GM21825 (cell line): Measurements from ENCODE around the gene PPP2R3A.
"Not testable (repeated sequence)": the region's sequence is repeated elsewhere in the genome, so short reads cannot be mapped to it uniquely, and the experiment has no call there.

Source experiments
- ATAC-seq: cut with Tn5 transposase; IDR thresholded peaks from one replicate; pipeline ENCODE4 v1.9.1; 2021; ENCODE audit warnings: mild to moderate bottlenecking, moderate library complexity; ENCODE audit not compliant: unreplicated experiment

The PPP2R3A gene

DNA sequence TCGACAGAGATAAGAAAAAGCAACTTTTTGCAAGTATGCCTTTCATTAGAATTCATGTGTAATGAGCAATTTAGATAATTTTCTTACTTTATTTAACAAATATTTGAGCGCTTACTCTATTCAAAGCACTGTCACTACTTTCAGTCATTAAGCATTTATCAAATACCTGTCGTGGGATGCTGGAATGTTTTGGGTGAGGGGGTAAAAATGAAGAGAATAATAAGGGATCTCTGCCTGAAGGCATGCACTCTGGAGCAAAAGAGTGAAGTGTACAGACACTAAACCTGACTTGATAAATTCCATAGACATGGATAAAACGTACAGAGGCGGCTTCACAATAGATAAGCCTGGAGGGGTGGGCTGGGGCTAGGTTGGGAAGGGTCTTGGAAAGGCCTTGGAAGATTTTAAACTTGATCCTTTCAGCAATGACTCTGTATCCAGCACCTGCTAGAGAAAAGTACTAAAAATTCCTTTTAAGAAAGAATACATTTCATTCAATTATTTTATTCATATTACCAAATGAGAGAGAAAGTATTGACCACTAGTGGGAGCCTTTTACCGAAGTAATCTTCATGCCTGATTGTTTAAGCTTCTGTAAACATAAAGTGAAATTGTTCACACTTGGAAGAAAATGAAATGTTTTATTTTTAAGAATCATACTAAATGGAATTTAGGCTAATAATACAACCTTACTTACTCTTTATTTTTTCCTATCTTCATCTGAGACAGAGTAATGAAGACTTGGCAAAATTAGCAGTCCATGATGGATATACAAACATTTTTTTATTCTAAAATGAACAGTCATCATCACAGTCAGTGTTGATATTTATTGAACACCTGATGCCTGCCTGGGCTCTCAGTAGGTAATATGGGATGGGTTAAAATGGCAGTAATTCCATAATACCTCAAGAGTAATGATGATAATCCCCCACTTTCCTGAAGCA, 113.2 kb downstream of the PPP2R3A start:
- ATAC-seq, result no peak

DNA sequence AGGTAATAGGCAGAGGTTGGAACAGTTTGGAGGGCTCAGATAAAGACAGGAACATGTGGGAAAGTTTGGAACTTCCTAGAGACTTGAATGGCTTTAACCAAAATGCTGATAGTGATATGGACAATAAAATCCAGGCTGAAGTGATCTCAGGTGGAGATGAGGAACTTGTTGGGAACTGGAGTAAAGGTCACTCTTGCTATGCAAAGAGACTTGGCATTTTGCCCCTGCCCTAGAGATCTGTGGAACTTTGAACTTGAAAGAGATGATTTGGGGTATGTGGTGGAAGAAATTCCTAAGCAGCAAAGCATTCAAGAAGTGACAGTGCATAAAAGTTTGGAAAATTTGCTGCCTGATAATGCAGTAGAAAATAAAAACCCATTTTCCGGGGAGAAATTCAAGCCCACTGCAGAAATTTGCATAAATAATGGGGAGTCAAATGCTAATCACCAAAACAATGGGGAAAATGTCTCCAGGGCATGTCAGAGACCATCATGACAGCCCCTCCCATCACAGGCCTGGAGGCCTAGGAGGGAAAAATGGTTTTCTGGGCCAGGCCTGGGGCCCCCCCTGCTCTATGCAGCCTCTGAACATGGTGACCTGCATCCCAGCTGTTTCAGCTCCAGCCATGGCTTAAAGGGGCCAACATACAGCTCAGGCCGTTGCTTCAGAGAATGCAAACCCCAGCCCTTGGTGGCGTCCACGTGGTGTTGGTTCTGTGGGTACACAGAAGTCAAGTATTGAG, 118.3 kb downstream of the PPP2R3A start:
- ATAC-seq, result not testable (repeated sequence)

DNA sequence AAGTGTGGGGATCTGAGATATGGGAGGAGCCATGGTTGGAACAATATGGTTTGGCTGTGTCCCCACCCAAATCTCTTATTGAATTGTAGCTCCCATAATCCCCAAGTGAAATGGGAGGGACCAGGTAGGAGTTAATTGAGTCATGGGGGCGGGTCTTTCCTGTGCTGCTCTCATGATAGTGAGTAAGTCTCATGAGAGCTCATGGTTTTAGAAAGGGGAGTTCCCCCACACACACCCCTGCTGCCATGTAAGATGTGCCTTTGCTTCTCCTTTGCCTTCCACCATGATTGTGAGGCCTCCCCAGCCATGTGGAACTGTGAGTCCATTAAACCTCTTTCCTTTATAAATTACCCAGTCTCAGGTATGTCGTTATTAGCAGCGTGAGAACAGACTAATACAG, 119.5 kb downstream of the PPP2R3A start:
- ATAC-seq, result not testable (repeated sequence)

DNA sequence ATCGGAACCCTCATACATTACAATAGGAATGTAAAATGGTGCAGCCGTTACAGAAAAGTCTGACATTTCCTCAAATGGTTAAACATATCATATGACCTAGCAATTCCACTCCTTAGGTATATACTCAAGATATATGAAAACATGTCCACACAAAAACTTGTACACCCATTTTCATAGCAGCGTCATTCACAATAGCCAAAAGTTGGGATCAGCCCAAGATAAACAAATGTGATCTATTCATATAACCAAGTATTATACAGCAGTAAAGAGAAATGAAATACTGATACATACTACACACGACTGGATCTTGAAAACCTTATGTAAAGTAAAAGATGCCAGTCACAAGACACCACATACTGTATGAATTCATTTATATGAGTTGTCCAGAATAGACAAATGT, 128.2 kb downstream of the PPP2R3A start:
- no peak for ATAC-seq

DNA sequence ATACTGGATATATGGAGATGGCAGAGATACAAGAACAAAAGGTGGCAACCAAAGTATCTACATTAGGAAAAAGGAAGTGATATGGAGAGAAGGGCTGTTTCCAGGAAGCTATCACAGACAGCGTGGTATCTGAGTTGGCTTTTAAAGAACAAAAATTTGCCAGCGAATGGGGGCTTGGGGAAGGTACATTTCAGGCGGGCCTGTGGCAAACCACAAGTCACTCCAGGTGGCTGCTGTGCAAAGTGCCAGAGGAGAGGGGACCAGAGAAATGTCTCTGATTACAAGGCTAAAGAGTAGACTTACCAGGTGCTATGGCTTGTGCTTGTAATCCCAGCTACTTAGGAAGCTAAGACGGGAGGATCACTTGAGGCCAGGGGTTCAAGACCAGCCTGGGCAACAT, 139.5 kb downstream of the PPP2R3A start:
- ATAC-seq, result no peak

DNA sequence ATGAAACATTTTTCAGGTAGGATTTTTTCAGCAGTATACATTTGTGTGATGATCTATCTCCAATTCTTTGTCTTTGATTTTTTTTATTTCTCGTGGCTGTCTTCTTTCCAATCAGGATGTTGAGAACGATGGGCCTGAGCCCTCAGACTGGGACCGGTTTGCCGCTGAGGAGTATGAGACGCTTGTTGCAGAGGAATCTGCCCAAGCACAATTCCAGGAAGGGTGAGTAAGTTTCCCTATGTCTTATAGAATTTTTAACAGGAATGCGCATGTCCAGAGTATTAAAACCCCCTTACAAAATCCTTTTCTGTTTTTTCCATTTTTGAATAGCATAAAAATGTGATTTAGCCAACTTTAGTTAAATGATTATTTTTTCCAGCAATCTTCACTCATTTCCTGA, 140.6 kb downstream of the PPP2R3A start:
- no peak for ATAC-seq

DNA sequence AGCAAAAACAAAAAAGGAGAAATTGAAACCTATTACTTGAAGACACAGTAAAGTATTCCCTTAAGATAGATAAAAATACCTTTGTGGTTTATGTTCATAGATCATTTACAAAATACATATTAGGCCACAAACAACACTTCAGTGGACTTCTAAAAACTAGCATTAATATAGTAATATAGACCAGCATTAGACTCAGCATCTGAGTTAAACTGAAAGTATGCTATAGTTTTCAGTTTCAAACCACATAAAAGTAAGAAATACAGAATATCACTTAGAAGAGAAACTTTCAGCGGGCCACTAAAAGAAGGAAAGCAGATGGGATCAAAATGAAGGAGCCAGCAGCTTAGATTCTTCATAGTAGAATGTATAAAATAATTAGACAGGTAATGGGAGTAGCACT, 144.0 kb downstream of the PPP2R3A start:
- ATAC-seq, result peak; percentile 97

DNA sequence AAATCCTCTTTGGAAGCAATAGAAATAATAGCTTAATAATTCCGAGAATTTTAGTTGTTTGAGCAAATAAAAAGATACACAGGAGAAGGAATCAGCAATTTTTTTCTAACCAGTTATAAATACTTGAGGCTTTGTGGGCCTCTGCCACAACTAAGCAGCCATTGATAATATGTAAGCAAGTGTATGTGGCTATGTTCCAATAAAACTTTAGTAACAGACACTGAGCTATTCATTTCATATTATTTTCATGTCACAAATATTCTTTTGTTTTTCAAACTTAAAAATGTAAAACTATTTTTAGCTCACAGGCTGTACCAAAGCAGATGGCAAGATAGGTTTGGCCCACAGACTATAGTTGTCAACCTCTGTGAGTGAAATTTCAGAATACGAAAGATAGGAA, 145.0 kb downstream of the PPP2R3A start:
- ATAC-seq, result no peak

DNA sequence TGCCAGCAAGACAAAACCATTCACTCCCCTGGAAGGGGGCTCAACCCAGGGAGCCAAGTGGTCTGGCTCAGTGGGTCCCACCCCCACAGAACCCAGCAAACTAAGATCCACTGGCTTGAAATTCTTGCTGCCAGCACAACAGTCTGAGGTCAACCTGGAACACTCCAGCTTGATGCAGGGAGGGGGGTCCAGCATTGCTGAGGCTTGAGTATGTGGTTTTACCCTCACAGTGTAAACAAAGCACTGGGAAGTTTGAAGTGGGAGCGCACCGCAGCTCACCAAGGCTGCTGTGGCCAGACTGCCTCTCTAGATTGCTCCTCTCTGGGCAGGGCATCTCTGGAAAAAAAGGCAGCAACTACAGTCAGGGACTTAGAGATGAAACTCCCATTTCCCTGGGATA, 148.9 kb downstream of the PPP2R3A start:
- ATAC-seq, result no peak

DNA sequence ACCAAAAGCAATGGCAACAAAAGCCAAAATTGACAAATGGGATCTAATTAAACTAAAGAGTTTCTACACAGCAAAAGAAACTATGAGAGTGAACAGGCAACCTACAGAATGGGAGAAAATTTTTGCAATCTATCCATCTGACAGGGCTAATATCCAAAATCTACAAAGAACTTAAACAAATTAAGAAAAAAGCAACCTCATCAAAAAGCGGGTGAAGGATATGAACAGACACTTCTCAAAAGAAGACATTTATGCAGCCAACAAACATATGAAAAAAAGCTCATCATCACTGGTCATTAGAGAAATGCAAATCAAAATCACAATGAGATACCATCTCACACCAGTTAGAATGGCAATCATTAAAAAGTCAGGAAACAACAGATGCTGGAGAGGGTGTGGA, 153.8 kb downstream of the PPP2R3A start:
- ATAC-seq, result not testable (repeated sequence)

DNA sequence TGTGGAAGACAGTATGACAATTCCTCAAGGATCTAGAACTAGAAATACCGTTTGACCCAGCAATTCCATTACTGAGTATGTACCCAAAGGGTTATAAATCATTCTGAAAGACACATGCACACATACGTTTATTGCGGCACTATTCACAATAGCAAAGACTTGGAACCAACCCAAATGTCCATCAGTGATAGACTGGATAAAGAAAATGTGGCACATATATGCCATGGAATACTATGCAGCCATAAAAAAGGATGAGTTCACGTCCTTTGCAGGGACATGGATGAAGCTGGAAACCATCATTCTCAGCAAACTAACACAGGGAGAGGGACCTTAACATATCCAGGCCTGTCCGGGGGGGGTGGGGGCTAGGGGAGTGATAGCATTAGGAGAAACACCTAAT, 154.3 kb downstream of the PPP2R3A start:
- not testable (repeated sequence) for ATAC-seq

DNA sequence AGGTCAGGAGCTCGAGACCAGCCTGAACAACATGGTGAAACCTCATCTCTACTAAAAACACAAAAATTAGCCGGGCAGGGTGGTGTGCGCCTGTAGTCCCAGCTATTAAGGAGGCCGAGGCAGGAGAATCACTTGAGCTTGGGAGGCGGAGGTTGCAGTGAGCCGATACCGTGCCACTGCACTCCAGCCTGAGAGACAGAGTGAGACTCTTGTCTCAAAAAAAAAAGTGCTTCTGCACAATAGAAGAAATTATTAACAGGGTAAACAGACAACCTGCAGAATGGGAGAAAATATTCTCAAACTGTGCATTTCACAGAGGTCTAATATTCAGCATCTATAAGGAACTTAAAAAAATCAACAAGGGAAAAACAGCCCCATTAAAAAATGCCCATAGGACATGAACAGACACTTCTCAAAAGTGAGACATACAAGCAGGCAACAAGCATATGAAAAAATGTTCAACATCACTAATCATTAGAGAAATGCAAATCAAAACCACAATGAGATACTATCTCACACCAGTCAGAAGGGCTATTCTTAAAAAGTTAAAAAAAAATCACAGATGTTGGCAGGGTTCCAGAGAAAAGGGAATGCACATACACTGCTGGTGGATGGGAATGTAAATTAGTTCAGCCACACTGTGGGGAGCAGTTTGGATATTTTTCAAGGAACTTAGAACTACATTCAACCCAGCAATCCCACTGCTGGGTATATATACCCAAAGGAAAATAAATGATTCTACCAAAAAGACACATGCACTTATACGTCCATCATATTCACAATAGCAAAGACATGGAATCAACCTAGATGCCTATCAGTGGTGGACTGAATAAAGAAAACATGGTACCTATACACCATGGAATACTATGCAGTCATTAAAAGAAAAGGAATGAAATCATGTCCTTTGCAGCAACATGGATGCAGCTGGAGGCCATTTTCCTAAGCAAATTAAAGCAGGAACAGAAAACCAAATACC, 155.1 kb downstream of the PPP2R3A start:
- peak; percentile 88 for ATAC-seq

DNA sequence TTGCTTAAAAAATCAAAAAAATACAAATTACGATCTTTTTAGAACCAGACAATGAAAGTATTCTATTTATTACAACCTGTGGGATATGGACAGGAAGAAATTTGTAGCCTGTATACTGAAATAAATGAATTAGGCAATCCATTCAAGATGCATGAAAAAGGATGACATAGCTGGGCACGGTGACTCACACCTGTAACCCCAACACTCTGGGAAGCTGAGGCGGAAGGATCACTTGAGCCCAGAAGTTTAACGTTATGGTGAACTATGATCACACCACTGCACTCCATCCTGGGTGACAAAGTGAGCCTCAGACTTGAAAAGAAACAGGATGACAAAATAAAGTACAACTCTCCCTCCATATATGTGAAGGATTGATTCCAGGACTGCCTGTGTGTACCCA, 156.5 kb downstream of the PPP2R3A start:
- ATAC-seq, result no peak

DNA sequence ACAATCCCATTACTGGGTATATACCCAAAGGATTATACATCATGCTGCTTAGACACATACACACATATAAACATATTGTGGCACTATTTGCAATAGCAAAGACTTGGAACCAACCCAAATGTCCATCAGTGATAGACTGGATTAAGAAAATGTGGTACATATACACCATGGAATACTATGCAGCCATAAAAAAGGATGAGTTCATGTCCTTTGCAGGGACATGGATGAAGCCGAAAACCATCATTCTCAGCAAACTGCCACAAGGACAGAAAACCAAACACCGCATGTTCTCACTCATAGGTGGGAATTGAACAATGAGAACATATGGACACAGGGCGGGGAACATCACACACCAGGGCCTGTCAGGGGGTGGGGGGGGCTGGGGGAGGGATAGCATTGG, 166.1 kb downstream of the PPP2R3A start:
- ATAC-seq, result not testable (repeated sequence)

DNA sequence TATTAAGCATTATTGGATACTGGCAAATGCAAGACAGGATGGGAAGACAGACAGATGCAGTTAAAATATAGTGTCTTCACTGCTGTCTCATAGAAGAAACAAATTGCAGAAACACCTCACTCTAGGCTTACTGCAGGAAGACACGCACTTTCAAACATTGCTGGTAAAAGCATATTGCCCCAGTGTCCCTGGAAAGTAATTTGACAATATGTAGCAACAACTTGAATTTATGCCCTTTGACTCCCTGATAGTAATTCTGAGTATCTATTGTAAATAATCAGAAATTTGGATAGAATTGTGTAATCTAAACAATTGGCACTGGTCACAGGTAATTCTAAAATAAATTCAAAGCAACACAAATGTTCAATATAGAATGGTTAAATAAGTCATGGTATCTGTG, 168.6 kb downstream of the PPP2R3A start:
- no peak for ATAC-seq

DNA sequence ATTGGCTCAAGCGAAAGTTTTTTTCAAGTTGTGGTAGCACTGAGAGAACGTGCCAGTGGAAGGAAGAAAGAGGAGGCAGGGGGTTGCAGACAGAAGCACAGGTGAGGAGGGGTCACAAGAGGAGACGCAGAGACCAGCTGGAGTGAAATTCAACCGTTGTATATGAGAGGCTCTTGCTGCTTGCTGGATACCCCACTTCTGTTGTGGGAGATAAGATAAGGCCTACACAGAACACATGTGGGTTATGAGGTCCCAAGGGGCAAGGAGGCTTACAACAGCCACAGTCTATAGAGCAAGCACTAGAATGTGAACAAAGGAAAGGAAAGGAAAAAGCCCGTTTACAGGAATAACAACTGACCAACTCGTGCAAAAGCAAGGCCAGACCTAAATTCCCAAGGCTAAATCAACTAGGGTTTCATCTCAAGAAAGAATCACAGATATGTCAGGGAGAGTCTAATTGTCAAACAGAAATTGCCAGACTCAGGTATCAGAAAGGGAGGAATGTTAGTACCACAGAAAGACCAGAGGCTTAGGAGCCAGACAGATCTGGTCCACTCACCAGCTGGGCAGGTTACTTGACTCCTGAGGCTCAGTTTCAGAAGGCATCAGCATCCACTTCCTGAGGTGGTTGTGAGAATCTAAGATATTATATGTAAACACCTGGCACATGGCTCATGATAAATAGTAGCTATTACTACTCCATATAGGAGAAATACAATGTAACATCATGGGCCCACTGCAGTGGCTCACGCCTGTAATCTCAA, 169.7 kb downstream of the PPP2R3A start:
- no peak for ATAC-seq

DNA sequence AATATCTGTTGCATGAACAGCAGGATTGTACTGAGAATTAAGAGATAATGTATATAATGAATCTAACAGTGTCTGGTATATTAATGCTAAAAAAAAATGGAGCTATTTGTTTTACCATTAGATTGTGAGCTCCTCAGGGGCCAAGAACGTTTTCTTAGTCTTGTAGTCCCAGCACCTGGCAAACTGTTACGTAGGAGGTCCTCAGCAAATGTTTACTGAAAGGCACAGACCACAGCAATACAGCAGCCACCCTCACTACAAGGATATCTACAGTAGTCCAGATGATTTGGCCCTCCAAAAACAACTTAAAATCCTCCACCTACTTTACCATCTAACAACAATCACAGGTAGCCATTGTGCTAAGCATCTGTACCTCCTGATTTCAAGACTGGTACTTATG, 170.9 kb downstream of the PPP2R3A start:
- no peak for ATAC-seq

DNA sequence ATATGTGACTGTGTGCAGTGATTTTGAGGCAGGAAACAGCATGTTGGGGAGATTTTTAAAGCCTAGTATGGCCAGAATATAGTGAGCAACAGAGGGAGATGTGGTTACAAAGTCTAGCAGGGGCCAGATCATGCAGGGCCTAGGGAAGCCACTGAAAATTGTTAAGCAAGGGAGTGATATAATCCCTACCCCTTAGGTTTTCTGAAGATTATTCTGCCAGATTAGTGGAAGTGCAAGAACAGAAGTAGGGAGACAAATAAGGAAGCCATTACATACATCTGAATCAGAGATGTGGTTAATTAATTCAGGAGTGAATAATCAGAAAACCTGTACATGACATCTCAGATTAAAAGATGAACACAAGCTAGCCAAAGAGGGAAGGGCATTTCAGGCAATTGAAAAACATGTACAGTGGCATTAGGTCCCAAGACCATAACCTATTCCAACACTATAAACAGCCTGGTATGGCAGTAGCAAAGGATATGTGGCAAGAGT, 175.8 kb downstream of the PPP2R3A start:
- ATAC-seq, result no peak

DNA sequence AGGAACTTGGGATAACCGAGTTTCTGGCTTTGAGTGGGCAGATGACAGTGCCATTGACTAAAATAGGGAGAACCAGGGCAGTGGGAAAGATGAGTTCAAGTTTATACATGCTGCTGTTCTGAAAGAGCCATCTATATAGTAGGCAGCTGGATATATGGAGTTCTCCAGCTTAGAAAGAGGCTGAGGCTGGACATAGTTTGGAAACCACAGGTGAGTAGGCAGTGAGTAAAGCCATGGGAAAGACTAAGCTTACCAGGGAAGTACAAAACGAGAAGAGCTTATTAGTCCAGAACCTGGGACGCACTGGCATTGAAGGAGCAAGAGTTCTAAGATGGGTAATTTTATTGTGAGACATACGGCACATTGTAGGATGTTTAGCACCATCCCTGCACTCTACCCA, 176.4 kb downstream of the PPP2R3A start:
- no peak for ATAC-seq

DNA sequence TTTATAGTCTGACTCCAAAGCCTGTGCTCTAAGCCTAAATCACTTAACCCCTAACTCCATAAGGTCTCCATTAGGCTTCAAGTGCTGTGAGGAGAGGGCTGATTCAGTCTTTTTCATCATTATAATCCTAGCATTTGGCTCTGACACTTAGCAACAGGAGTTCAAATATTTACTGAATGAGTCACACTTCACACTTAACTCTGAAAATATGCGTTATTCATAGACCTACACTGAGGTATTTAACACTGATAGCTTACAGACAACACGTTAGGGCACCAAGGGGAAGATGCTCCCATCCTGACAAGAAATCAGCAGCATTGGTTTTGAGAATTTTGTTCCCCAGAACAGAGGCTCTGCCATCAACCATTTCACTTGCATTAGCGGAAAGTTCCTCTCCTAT, 177.1 kb downstream of the PPP2R3A start:
- no peak for ATAC-seq
